Forelimb muscle (tissue), 1 donor: ENCODE data around the gene VPS13C. TPM values are rescaled to one million over a fixed set of nuclear protein-coding genes. Genes with fewer than 3 reads are reported as not detected.

ENCODE experiments used
- DNase-seq: peaks from one replicate; pipeline ENCODE4 v3.0.0-alpha.2; 2013; ENCODE audit warnings: low read depth
- polyA plus RNA-seq: library from polyadenylated mRNA; unstranded; fragments of 120-200 nt; gene quantifications from one replicate; pipeline ENCODE4 v1.2.1, GENCODE V29; 2013; ENCODE audit not compliant: insufficient read length

The VPS13C gene, protein sequence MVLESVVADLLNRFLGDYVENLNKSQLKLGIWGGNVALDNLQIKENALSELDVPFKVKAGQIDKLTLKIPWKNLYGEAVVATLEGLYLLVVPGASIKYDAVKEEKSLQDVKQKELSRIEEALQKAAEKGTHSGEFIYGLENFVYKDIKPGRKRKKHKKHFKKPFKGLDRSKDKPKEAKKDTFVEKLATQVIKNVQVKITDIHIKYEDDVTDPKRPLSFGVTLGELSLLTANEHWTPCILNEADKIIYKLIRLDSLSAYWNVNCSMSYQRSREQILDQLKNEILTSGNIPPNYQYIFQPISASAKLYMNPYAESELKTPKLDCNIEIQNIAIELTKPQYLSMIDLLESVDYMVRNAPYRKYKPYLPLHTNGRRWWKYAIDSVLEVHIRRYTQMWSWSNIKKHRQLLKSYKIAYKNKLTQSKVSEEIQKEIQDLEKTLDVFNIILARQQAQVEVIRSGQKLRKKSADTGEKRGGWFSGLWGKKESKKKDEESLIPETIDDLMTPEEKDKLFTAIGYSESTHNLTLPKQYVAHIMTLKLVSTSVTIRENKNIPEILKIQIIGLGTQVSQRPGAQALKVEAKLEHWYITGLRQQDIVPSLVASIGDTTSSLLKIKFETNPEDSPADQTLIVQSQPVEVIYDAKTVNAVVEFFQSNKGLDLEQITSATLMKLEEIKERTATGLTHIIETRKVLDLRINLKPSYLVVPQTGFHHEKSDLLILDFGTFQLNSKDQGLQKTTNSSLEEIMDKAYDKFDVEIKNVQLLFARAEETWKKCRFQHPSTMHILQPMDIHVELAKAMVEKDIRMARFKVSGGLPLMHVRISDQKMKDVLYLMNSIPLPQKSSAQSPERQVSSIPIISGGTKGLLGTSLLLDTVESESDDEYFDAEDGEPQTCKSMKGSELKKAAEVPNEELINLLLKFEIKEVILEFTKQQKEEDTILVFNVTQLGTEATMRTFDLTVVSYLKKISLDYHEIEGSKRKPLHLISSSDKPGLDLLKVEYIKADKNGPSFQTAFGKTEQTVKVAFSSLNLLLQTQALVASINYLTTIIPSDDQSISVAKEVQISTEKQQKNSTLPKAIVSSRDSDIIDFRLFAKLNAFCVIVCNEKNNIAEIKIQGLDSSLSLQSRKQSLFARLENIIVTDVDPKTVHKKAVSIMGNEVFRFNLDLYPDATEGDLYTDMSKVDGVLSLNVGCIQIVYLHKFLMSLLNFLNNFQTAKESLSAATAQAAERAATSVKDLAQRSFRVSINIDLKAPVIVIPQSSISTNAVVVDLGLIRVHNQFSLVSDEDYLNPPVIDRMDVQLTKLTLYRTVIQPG (N-terminal part only)
- polyA plus RNA-seq, result 32.5 TPM

DNA sequence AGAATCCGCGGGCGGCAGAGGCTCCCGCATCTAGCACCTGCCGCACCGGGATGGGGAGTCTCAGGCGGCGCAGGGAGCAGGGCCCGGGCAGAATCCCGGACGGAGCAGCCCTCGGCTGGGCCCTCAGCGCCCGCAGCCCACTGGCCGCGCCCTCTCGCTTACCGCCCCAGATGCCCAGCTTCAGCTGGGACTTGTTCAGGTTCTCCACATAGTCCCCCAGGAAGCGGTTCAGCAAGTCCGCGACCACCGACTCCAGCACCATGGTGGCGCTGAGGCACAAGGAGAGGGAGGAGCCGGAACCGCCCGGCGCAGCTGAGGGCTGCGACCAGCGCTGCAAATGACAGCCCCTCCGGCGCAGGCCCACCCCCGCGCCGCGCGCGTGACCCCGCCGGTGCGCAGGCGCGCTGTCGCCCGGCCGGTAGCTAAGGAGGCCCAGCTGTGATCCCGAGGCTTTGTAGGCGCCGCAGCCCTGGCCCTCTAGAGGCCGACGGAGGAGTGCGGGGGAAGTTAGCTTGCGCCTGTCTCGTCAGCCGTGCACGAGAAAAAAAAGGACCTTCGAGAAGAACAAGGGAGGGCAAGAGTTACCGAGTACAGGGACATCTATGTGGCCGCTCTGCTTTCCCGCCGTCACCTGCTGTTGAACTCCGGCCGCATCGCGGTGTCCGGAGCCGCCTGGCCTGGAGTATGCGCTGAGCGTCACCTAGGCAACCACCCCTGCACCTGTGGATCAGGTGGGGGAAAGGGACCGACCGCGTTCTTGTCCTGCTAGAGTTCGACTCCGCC lies at the start of gene VPS13C:
Gene VPS13C, minus strand, starts transcription at position 335 of the 783 bp plus-strand sequence. Its CDS starts 73 bp downstream, at position 262.
- peak; percentile 83 for DNase-seq

DNA sequence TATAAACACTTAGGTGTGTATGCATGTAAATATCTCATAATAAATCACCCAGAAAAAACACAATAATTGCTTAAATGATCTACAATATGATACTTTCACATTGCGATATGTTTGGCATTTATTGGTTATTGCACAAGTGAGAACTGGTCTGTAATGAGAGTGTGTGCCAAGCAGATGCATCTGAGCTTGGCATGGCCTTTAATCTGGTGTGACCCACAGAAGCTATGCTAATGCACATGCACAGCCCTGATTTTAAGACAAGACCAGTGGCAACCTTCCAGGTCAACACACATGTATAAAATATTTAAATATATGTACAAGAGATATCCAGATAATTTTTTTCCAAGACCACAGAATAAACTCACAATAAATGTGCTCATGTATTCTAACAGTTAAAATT lies 49.2 kb upstream of the VPS13C start:
- DNase-seq, result no peak

DNA sequence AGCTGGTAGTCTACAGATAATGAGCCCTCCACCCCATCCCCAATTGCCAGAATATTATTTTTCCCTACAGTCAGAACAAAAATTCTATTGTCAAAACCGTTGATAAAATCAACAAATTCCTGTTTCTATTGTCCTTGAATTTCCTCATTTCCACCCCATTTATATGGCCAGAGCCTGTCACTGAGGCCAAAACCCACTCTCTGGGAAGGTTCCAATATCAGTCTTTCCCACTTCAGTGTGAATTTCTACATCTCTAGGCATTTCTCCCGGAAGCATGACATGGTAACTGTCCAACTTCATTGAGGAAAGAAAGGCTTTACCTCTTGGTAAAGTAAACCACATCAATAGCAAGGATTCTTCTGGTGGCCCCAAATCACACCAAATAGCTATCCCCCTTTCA lies 48.2 kb upstream of the VPS13C start:
- no peak for DNase-seq

DNA sequence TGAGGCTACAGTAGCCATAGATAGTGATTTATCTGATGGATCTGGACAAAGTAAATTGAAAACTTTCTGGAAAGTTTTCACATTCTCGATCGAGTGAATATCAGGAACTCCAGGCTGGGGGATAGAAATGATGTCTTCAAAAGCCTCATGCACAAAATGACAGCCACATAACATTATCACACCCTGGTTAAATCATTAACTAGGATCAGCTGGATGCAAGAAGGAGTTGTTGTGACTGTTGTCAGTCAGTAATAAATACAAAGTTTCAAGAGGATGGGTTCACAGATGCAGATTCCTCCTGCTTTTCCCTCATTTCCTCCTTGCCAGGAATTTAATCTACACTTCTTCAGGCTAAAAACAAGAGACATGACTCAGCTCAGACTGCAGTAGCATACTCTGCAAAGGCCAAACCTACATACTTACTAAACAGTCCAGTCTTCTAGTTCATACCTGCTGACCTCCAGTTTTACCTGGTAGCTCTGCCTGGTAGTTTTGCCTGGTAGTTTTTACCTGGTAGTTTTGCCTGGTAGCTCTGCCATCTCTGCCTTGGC lies 47.4 kb upstream of the VPS13C start:
- no peak for DNase-seq

DNA sequence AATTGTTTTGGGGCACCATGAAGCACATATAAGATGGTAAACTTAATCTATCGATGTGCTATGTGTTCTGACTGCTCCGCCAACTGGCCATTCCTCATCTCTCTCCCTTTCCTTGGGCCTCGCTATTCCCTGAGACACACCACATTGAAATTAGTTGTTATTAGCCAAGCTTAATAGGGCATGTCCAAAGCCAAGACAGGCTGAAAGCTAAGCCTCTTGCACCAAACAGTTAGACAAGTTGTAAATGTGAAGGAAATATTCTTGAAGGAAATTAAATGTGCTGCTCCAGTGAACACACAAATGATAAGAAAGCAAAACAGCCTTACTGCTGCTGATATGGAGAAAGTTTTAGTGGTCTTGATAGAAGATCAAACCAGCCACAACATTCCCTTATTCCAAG lies 45.8 kb upstream of the VPS13C start:
- no peak for DNase-seq

DNA sequence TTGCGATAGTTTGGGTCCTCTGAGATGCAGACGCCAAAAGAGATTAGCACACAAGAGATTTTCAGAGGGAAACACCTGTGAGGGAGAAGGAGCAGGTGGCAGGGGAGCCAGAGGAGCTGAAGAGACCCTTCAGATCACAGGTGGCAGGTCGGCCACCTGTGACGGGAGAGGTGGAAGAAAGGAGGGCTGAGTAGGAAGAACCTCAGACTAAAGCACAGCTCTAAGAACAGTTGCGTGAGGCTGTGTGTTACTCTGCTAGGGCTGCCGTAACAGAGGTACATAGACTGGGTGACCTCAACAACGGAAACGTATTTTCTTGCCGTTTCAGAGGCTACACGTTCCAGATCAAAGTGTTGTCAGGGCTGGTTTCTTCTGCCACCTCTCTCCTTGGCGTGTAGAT lies 45.0 kb upstream of the VPS13C start:
- no peak for DNase-seq

DNA sequence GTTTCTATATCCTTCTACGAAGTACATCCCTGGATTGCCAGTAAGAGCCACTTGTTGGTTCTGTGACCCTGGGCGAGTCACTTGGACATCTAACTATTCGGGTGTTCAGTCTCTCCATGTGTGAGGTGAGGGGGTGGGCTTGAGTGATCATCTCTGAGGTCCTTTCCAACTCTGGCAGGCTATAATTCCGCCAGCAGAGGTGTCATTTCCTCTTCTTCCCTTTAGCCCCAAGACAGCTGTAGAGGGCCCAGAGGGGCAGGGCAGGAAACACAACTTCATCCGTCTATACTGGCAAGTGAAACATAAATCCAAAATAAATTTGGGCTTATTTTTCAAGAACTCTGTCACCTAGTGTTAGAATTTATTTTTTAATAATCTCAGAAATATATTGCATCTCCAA lies 44.6 kb upstream of the VPS13C start:
- no peak for DNase-seq

DNA sequence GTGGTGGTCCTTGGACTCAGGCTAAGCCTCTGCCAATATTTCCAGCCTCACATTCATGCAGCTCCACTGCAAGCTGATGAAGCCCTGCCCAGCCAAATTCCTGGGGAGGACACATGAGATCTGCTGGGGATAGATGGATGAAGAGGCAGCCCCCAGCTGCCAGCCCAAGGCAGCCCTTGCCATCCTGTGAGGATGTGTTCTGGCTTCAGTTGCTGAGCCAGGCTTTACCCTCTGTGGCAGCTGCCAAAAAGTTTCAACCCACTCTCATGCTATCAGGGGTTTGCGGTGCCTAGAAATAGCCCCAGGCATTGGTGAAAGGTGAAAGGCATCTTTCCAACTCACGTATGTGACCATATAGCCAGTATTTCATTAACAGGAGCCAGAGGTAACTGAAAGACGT lies 44.2 kb upstream of the VPS13C start:
- DNase-seq, result no peak

DNA sequence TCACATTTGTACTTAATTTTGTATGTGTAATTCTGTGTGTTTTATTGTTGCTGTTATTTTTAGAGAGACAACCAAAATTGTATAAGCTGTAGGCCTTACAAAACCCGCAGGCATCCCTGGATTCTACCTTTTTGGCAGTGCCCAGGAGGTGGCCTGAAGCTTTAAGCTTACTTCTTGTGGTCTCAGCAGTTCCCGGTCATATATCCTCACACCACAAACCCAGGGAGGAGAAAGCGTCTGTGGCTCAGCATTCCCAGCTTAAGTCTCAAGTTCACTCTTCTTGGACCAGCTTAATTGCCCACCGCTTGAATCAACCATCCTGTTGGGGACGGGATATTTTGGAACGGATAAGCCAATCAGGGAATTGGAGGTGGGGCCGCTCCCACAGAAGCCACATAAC lies 43.2 kb upstream of the VPS13C start:
- no peak for DNase-seq

DNA sequence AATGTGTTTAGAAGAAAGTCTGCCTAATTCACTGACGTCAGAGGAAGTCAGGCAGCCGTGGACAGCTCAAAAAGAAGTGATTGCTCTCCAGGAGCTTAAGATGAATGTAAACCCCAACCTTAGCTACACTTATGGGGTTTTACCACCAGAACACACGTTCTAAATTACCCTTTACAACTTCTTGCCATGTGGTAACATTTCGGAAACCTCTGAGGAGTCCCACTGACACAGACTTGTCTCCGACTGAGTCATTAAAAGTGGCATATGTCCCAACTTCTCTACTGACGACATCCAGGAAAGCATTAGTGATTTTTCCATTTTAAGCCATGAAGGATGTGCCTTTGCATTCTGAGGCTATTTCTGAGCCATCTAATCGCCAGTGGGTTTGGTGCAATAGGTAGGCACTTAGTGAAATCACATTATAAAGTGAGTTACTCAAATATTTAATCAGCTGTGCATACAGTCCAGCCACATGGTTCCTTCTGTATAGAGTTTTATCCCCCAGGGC lies 38.9 kb upstream of the VPS13C start:
- no peak for DNase-seq

DNA sequence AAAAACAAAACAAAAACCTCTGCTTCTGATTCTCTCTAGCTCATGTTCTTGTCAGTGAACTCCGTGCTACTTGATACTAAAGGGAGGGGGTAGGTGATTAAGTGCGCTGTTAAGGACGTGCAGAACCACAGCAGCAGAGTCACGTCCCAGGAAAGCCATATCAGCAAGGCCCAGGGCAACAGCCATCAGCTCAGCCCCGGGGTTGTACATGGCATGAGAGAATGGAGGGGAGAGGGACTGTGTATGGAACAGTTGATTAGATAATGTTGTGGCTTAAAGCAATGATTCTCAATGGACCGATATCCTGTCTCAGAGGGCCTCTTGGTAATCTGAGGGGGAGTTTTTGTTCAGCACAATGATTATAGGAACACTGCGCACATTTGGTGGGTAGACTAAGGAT lies 34.1 kb upstream of the VPS13C start:
- DNase-seq, result no peak

DNA sequence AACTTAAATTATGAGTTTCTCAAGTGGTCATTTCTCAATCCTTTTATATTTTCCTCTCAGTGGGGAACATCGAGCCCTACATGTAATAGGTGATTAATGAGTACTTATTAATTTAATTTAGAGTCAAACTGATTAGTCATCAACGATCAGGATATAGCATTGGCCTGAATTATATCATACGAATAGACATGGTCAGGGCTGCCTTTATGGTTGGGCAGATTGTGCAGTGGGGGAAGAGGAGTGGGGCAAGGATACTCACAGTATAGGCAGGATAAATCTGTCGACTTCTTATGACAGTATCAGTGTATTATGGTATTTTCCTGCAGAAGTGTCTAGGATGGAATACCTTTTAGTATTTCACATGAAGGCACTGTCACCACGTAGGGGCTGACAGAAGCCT lies 33.6 kb upstream of the VPS13C start:
- DNase-seq, result no peak

DNA sequence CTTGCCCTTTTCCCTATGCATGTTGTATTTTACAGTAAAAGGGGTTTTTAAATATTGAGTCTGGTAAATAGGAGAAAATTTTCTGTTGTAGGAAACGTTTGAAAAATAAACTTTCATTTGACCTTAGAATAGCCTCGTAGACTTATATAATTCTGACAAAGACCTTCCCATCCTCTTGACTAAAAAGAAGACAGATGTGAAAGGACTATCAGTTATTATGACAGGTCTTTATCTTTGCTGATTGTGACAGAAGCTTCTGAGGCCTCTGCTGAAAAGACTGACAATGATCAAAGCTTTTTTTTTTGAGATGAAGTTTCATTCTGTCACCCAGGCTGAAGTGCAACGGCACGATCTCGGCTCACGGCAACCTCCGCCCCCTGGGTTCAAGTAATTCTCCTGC lies 30.7 kb upstream of the VPS13C start:
- DNase-seq, result no peak

DNA sequence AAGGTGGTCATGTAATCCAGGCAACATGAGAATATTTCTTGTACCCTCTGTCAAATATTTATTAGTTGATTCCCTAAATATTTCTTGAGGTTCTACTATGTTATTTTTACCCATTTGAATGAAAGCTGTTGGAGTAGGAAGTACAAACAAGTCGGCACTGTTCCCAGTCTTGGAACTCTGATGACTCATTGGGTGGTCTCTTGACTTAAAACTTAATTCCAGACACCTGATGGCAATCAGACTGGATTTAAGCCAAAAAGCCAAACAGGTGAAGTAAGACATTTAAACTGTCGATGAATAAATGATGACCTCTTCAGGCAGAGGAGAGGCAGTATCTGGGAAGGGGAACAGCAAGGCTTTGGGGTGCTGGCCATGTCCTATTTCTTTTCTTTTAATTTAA lies 29.4 kb upstream of the VPS13C start:
- no peak for DNase-seq

DNA sequence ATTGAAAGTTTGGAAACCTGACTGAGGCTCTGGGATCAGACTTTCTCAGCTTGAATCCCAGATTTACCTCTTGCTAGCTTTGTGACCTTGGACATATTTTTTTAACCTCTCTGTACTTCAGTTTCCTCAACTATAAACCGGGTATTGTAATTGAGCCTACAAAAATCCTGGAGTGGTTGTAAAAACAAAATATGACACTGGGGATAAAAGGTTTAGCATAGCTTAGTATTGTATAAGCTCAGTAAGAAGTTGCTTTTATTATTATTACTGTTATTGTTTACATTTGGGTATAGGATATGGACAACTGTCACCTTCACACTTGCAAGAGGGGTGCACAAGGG lies 28.1 kb upstream of the VPS13C start:
- no peak for DNase-seq

DNA sequence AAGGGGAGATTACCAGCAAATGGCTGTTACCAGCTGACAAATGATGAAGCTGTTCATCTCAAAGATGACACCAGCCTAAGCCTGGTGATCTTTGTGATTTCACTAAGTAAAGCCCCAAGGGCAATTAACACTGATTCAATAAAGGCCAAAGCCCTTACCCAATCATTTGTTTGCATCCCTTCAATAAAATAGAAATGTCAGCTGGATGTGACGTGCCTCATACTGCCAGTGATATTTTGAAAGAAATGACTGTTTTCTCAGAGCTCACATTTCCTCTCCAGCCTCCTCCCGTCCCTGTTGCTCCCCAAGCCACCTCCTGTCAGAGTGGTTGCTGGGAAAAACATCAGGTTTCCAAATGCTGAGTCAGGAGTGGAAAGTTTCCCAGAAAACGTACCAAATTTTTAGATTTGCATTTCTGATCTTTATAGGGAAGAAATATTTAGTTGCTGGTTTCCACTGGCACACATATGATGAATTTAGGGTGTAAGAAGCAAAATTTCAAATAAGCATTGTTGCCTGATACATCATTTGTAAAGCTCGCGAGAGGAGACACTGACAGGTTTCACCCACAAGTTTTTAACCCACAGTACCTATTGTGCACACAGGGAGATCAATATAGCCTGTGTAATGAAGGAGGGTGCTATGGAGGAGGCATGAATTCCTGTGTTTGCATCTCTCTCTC lies 27.6 kb upstream of the VPS13C start:
- no peak for DNase-seq

DNA sequence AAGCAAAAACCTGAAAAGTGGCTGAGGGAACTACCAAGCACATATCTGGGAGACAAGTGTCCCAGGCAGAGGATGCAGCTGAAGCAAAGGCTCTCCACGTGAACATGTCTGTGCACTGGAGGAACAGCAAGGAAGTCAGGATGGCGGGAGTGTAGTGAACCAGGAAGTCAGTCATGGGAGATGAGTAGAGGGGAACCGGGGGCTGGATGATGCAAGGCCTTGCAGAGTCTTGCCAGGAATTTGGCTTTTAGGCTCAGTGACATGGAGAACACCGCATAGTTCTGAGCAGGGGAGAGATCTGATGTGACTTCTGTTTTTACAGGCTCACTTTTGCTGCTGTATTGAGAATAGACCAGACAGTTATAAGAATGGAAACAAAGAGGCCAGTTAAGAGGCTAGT lies 25.5 kb upstream of the VPS13C start:
- DNase-seq, result no peak

DNA sequence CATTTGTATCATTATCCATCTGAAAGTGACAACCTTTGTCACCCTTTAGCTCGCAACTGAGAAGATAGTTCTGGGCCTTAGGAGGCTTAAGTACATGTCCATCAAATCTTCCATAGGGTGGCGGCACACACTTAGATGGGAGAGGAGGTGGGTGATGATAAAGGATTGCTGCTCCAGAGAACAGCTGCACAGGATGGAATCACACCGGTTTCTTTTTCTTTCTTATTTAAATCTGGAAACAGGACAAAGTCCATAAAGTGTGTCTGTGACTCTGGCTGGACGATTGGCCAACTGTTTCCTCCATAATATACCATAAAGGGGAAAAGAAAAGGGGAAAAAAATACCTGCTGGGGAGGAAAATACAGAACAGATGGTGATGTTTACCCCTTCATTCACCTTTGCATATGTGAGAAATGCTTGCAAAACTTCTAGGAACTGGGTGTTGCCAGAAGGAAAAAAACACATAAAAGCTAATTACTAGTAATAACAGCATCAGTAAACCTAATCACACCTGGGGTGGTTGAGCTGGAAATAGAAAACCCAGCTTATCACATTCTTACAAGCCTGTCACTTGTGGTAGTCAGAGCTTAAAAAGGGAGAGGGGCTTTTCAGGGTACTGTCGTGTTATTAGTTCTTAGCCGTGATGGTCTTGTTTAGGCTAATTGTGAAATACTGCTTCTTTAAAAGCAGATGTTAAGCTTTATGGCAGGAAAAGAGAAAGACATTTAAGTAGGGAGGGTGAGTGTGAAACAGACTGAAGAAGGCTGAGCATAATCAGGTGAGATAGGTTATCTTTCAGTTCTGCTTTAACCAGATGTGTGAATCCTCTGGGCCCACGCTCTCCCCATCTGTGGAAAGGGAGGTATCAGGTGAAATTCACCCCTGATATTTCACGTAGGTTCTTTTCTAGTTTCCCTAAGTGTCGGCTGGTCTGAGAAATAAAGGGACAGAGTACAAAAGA lies 23.2 kb upstream of the VPS13C start:
- DNase-seq, result no peak

DNA sequence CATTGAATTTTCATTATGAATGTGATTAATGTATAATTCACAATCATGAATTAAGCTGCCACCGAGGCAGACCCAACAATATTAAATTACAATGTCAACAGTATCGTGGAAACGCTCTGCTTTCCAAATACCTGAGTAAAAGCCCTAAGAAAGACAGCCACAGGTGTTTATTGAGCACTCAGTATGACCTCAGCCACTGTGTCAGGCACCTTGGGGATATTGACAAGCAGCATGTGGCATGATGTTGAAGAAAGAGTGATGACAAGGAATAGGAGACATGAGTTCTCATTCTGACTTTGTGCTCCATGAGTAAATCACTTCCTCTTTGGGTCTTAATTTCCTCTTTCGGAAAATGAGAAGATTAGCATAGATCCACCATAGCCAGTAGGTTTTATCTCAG lies 19.3 kb upstream of the VPS13C start:
- no peak for DNase-seq
